ENCODE measurements around the gene SHD. TPM values are rescaled to one million over a fixed set of nuclear protein-coding genes. Genes with fewer than 3 reads are reported as not detected.
"Not testable (repeated sequence)": the region's sequence is repeated elsewhere in the genome, so short reads cannot be mapped to it uniquely, and the experiment has no call there.

The SHD gene
- total RNA-seq, 1 donor from 2014 or later: not detected

GRCh38 chr19:4267101-4267900 lies 11.8 kb upstream of the SHD start:
- no peak for DNase-seq (ENCODE audit: low spot score)

GRCh38 chr19:4267901-4268815 lies 10.9 kb upstream of the SHD start:
- peak; percentile 72 for DNase-seq (ENCODE audit: low spot score)

- no peak for DNase-seq (ENCODE audit: low spot score)
These were observed 10.1 kb upstream of the SHD start for GRCh38 chr19:4268816-4269430.

GRCh38 chr19:4272894-4273293 lies 6.2 kb upstream of the SHD start:
- DNase-seq (ENCODE audit: low spot score): no peak

- DNase-seq (ENCODE audit: low spot score): not testable (repeated sequence)
These were observed 4.8 kb upstream of the SHD start for GRCh38 chr19:4274321-4274686.

GRCh38 chr19:4277191-4277696 lies 1.8 kb upstream of the SHD start:
- no peak for DNase-seq (ENCODE audit: low spot score)

- DNase-seq (ENCODE audit: low spot score): no peak
These were observed 1.1 kb upstream of the SHD start for GRCh38 chr19:4278010-4278409.

GRCh38 chr19:4279267-4279529 lies 132 bp downstream of the SHD start:
- no peak for DNase-seq (ENCODE audit: low spot score)

- DNase-seq (ENCODE audit: low spot score): no peak
These were observed 710 bp downstream of the SHD start for GRCh38 chr19:4279530-4280422.

DNA sequence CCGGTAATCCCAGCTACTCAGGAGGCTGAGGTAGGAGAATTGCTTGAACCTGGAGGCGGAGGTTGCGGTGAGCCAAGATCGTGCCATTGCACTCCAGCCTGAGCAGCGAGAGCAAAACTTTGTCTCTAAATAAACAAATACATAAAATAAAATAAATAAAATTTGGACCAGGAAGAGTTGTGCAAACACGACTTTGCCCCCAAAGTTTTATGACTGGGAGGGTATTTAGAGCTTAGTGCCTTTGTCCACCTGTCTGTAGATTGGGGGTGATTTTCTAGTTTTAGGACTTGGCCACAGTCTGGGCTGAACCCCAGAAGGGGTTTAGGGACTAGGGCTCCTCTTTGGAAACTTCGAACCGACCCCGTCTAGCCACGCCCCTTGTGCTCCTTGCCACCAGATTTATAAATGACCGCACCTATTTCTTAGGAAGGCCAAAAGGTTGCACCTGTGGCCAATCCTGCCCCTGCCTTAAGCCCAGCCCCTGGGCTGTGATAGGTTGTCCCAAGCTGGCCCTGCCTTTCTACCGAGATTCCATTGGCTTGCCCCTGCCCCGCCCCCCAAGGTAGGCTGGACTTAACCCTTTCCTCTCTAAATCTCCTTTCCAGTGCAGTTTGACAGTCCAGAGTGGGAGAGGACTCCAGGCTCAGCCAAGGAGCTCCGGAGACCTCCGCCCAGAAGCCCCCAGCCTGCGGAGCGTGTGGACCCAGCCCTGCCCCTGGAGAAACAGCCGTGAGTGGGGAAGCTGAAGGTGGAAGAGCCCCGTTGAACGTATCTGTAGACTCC lies 5.3 kb downstream of the SHD start:
- DNase-seq (ENCODE audit: low spot score): no peak

DNA sequence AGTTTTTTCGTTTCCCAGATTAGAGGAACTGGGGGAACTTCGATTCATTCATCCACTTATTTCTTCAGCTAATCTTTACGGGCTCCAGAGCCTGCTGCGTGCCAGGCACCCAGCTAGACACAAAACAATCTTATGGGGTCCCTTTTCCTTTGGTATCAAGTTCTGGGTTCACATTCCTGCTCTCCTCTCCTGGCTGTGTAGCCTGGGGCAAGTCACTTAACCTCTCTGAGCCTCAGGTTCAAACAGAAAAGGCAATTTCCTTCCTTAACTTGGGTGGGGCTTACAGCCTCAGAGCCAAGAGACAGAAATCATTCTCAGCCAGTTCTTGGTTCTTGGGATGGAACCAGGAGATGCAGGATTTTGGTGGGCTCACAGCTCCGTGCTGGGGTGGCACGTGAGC lies 5.9 kb downstream of the SHD start:
- DNase-seq (ENCODE audit: low spot score): no peak

GRCh38 chr19:4286141-4286540 lies 7.1 kb downstream of the SHD start:
- not testable (repeated sequence) for DNase-seq (ENCODE audit: low spot score)

DNA sequence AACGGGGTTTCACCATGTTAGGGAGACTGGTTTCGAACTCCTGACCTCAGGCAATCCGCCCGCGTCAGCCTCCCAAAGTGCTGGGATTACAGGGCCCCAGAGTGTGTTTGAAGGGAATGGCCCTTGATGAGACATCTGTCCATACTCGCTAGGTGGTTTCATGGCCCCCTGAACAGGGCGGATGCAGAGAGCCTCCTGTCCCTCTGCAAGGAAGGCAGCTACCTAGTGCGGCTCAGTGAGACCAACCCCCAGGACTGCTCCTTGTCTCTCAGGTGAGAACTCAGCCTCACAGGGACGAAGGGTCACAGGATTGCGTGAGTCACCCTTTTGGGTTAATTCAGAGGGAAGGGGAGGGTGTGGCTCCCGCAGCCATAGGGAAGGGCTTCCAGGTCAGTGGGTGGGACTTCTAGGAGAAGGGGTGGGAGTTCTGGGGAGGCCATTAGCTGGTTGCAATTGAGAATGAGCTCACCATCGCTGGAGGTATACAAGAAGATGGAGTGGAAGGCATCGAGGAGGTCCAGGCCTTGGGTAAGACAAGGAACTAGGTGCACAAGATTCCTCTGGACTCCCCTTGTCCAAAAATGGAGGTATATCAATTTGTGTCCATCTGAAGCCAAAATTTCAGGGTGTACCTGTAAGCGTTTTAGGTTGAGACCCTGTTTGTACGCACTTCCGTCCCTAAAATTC lies 9.2 kb downstream of the SHD start:
- no peak for DNase-seq (ENCODE audit: low spot score)

GRCh38 chr19:4291184-4291732 lies 12.2 kb downstream of the SHD start:
- DNase-seq (ENCODE audit: low spot score): no peak

DNA sequence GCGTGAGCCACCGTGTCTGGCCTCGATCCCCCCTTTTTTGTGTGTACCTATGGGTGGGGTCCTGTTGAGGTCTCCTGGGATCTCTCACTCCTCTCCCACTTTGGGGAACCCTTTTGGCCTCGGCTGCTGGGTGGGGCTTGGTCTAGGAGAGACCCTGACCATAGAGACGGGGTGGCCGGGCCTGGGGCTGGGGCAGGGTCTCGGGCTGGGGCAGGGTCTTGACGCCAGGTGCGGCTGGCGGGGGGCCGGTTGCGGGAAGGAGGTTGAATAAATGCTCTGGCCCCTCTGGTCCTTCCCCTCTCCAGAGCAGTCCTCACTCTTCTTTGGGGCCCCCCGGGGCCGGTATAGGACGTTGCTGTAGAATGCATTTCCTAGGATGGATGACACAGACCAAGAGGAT lies 13.4 kb downstream of the SHD start:
- DNase-seq (ENCODE audit: low spot score): no peak

- DNase-seq (ENCODE audit: low spot score): no peak
These were observed 15.3 kb downstream of the SHD start for GRCh38 chr19:4294389-4294788.

- DNase-seq (ENCODE audit: low spot score): no peak
These were observed 17.1 kb downstream of the SHD start for GRCh38 chr19:4295972-4296771.

GRCh38 chr19:4297901-4298809 lies 19.1 kb downstream of the SHD start:
- DNase-seq (ENCODE audit: low spot score): no peak

Data from ureter (tissue), 1 donor.